ENCODE measurements around the gene TK1. TPM values are rescaled to one million over a fixed set of nuclear protein-coding genes. Genes with fewer than 3 reads are reported as not detected.

TK1 gene
- polyA plus RNA-seq, 1 of the 3 experiments (the other 2 are of a cell fraction): 112 TPM

GRCh38 chr17:78208486-78208885 lies 21.6 kb upstream of the TK1 start:
- Histone ChIP-seq H3K36me3 (replicated peaks in 1 of 2; ENCODE audit: control insufficient read depth in 1 of 2, insufficient read depth in 2 of 2, low read length in 1 of 2) (no peaks in the 10 kb centered on the region), H4K20me1 (ENCODE audit: insufficient read depth) (no peaks in the 10 kb centered on the region), H3K4me3 (ENCODE audit: low read depth in 2 of 2, low read length in 1 of 2) (no peak overlapping the region), H3K4me2 (no peak overlapping the region), H3F3A (replicated peaks; ENCODE audit: insufficient read depth) (no peaks in the 10 kb centered on the region), H3K9me2 (no peaks in the 10 kb centered on the region), H3K4me1 (ENCODE audit: control insufficient read depth in 1 of 2, insufficient read depth in 2 of 2, low read depth in 1 of 2, low read length in 1 of 2) (peaks cover 0 to 2% of the 10 kb centered on the region in 2 experiments; a peak in 1 of 4 replicates), H3K79me2 (ENCODE audit: insufficient read depth) (no peaks in the 10 kb centered on the region), H2AFZ (ENCODE audit: low read depth) (no peak overlapping the region), H3K9ac (no peak overlapping the region), H3K27ac (ENCODE audit: low read depth in 2 of 2, low read length in 1 of 2) (no peak overlapping the region), H3K9me3 (no peaks in the 10 kb centered on the region), H3K27me3 (ENCODE audit: insufficient read depth) (no peaks in the 10 kb centered on the region)
- 87% methylated on average over 3 of the region's 3 CpGs for WGBS (ENCODE audit: low lambda C conversion rate)
- ChIA-PET CTCF (interaction anchor here (1.1 to 4.4 kb wide), 2 partner anchors 42 to 96 kb away, joined by 3 to 18 read pairs; no protein-coding TSS in a partner anchor), POLR2A (no interaction called here)
- DNase-seq: no peak
- TF ChIP-seq RFX5 (IDR thresholded peaks at IDR 0.05; ENCODE audit: low read length) (no peak), ELF1 (IDR thresholded peaks at IDR 0.05) (no peak), YY1 (IDR thresholded peaks at IDR 0.05; ENCODE audit: low read depth) (no peak), MXI1 (IDR thresholded peaks at IDR 0.05; ENCODE audit: low read depth, low read length) (no peak), GATA2 (CRISPR knock-in tag; IDR thresholded peaks at IDR 0.05) (no peak), IRF3 (IDR thresholded peaks at IDR 0.05; ENCODE audit: low read depth, low read length) (no peak), CTCF (IDR thresholded peaks at IDR 0.05) (no peak), EP300 (IDR thresholded peaks at IDR 0.05; ENCODE audit: borderline replicate concordance in 1 of 2, low read depth in 1 of 2, low read length in 1 of 2) (no peak), USF1 (IDR thresholded peaks at IDR 0.05; ENCODE audit: borderline replicate concordance, low read depth) (no peak), SIN3A (IDR thresholded peaks at IDR 0.05; ENCODE audit: borderline replicate concordance, low read depth, low read length) (no peak), TEAD4 (IDR thresholded peaks at IDR 0.05; ENCODE audit: borderline replicate concordance, insufficient read depth) (no peak)

- Histone ChIP-seq H3K4me2 (no peak overlapping the region), H3K4me3 (ENCODE audit: low read depth in 2 of 2, low read length in 1 of 2) (no peak overlapping the region), H3K9me2 (no peaks in the 10 kb centered on the region), H3F3A (replicated peaks; ENCODE audit: insufficient read depth) (no peaks in the 10 kb centered on the region), H3K27ac (ENCODE audit: low read depth in 2 of 2, low read length in 1 of 2) (no peak overlapping the region), H3K9ac (no peak overlapping the region), H4K20me1 (ENCODE audit: insufficient read depth) (no peaks in the 10 kb centered on the region), H3K9me3 (no peaks in the 10 kb centered on the region), H2AFZ (ENCODE audit: low read depth) (no peak overlapping the region), H3K27me3 (ENCODE audit: insufficient read depth) (no peaks in the 10 kb centered on the region), H3K4me1 (ENCODE audit: control insufficient read depth in 1 of 2, insufficient read depth in 2 of 2, low read depth in 1 of 2, low read length in 1 of 2) (no peaks in the 10 kb centered on the region; a peak in 1 of 4 replicates), H3K36me3 (replicated peaks in 1 of 2; ENCODE audit: control insufficient read depth in 1 of 2, insufficient read depth in 2 of 2, low read length in 1 of 2) (peaks cover 0 to 3% of the 10 kb centered on the region in 2 experiments), H3K79me2 (ENCODE audit: insufficient read depth) (no peaks in the 10 kb centered on the region)
- POLR2A ChIA-PET: no interaction called here
- no peak for DNase-seq
- 91% methylated on average over 7 of the region's 7 CpGs for WGBS (ENCODE audit: low lambda C conversion rate)
- TF ChIP-seq CTCF (IDR thresholded peaks at IDR 0.05): peak; percentile 16; the same call in 1 of the 2 replicates
- no peak for TF ChIP-seq POLR2AphosphoS5 (IDR thresholded peaks at IDR 0.05; ENCODE audit: low read depth, low read length)
- CTCF ChIA-PET: interaction anchor here (1.1 to 3.8 kb wide), 3 partner anchors 20 to 44 kb away, joined by 3 to 12 read pairs (median 6); partner anchors contain the start of gene TK1
Measured at GRCh38 chr17:78206298-78206697, 19.4 kb upstream of the TK1 start.

All from SK-N-SH (cell line).